ENCODE measurements around the gene MAST3.
A peak's percentile ranks its signal among the peaks of the same experiment; 100 is the strongest.

MAST3 gene

GRCh38 chr19:18147396-18147795 is 49.8 kb downstream of the MAST3 start:
- H3K4me3 ChIP-seq (ENCODE audit: insufficient read length, low read depth): no peak overlapping the region
- TF ChIP-seq ZNF274 (IDR thresholded peaks at IDR 0.05; ENCODE audit: low read depth, low read length) (no peak), SUZ12 (IDR thresholded peaks at IDR 0.05; ENCODE audit: extremely low read depth, insufficient read depth, insufficient read length) (no peak), YY1 (IDR thresholded peaks at IDR 0.05; ENCODE audit: insufficient read depth, insufficient read length) (no peak)
- no peak for DNase-seq (ENCODE audit: low read depth, low spot score)
- peaks cover 12% of the 10 kb centered on the region for H3K4me1 ChIP-seq (ENCODE audit: insufficient read depth, insufficient read length)
- H3K9me3 ChIP-seq (ENCODE audit: insufficient read depth, low read length): no peaks in the 10 kb centered on the region
- no peaks in the 10 kb centered on the region for H3K27me3 ChIP-seq (ENCODE audit: insufficient read depth, insufficient read length)
- peaks cover 49% of the 10 kb centered on the region for H3K36me3 ChIP-seq (ENCODE audit: insufficient read depth, insufficient read length, low read length)
- no peak overlapping the region for H3K9ac ChIP-seq (ENCODE audit: insufficient read length, low read depth)

- Histone ChIP-seq H3K27me3 (ENCODE audit: insufficient read depth, insufficient read length) (no peaks in the 10 kb centered on the region), H3K36me3 (ENCODE audit: insufficient read depth, insufficient read length, low read length) (peaks cover 36% of the 10 kb centered on the region), H3K4me1 (ENCODE audit: insufficient read depth, insufficient read length) (peaks cover 16% of the 10 kb centered on the region), H3K9ac (ENCODE audit: insufficient read length, low read depth) (no peak overlapping the region), H3K4me3 (ENCODE audit: insufficient read length, low read depth) (no peak overlapping the region), H3K9me3 (ENCODE audit: insufficient read depth, low read length) (no peaks in the 10 kb centered on the region)
- no peak for DNase-seq (ENCODE audit: low read depth, low spot score)
- TF ChIP-seq SUZ12 (IDR thresholded peaks at IDR 0.05; ENCODE audit: extremely low read depth, insufficient read depth, insufficient read length): no peak
- no peak for TF ChIP-seq ZNF274 (IDR thresholded peaks at IDR 0.05; ENCODE audit: low read depth, low read length)
- no peak for TF ChIP-seq YY1 (IDR thresholded peaks at IDR 0.05; ENCODE audit: insufficient read depth, insufficient read length)
Measured at GRCh38 chr19:18149596-18149975, 52.0 kb downstream of the MAST3 start.

- no peak for DNase-seq (ENCODE audit: low read depth, low spot score)
- no peaks in the 10 kb centered on the region for H3K27me3 ChIP-seq (ENCODE audit: insufficient read depth, insufficient read length)
- TF ChIP-seq YY1 (IDR thresholded peaks at IDR 0.05; ENCODE audit: insufficient read depth, insufficient read length) (no peak), ZNF274 (IDR thresholded peaks at IDR 0.05; ENCODE audit: low read depth, low read length) (no peak), SUZ12 (IDR thresholded peaks at IDR 0.05; ENCODE audit: extremely low read depth, insufficient read depth, insufficient read length) (no peak)
- no peaks in the 10 kb centered on the region for H3K9me3 ChIP-seq (ENCODE audit: insufficient read depth, low read length)
- peak overlapping the region; percentile 79 for H3K9ac ChIP-seq (ENCODE audit: insufficient read length, low read depth)
- H3K4me3 ChIP-seq (ENCODE audit: insufficient read length, low read depth): no peak overlapping the region
- H3K36me3 ChIP-seq (ENCODE audit: insufficient read depth, insufficient read length, low read length): peaks cover 30% of the 10 kb centered on the region
- peaks cover 17% of the 10 kb centered on the region for H3K4me1 ChIP-seq (ENCODE audit: insufficient read depth, insufficient read length)
Measured at GRCh38 chr19:18150776-18151624, 53.4 kb downstream of the MAST3 start.

GRCh38 chr19:18152442-18152816 is 54.9 kb downstream of the MAST3 start:
- Histone ChIP-seq H3K9me3 (ENCODE audit: insufficient read depth, low read length) (no peaks in the 10 kb centered on the region), H3K9ac (ENCODE audit: insufficient read length, low read depth) (peak overlapping the region; percentile 93), H3K27me3 (ENCODE audit: insufficient read depth, insufficient read length) (no peaks in the 10 kb centered on the region), H3K36me3 (ENCODE audit: insufficient read depth, insufficient read length, low read length) (peaks cover 30% of the 10 kb centered on the region), H3K4me3 (ENCODE audit: insufficient read length, low read depth) (peak overlapping the region; percentile 87), H3K4me1 (ENCODE audit: insufficient read depth, insufficient read length) (peaks cover 30% of the 10 kb centered on the region)
- TF ChIP-seq SUZ12 (IDR thresholded peaks at IDR 0.05; ENCODE audit: extremely low read depth, insufficient read depth, insufficient read length): no peak
- TF ChIP-seq YY1 (IDR thresholded peaks at IDR 0.05; ENCODE audit: insufficient read depth, insufficient read length): no peak
- TF ChIP-seq ZNF274 (IDR thresholded peaks at IDR 0.05; ENCODE audit: low read depth, low read length): no peak
- peak; percentile 99 for DNase-seq (ENCODE audit: low read depth, low spot score)

GRCh38 chr19:18152817-18153555 is 55.4 kb downstream of the MAST3 start, which contains the start of gene PIK3R2:
PIK3R2 (plus strand) TSS chr19:18153163; CDS start chr19:18155880, 2,717 bp downstream.
- peaks cover 31% of the 10 kb centered on the region for H3K4me1 ChIP-seq (ENCODE audit: insufficient read depth, insufficient read length)
- no peaks in the 10 kb centered on the region for H3K9me3 ChIP-seq (ENCODE audit: insufficient read depth, low read length)
- H3K36me3 ChIP-seq (ENCODE audit: insufficient read depth, insufficient read length, low read length): peaks cover 28% of the 10 kb centered on the region
- no peak for TF ChIP-seq SUZ12 (IDR thresholded peaks at IDR 0.05; ENCODE audit: extremely low read depth, insufficient read depth, insufficient read length)
- no peak for TF ChIP-seq YY1 (IDR thresholded peaks at IDR 0.05; ENCODE audit: insufficient read depth, insufficient read length)
- no peak for TF ChIP-seq ZNF274 (IDR thresholded peaks at IDR 0.05; ENCODE audit: low read depth, low read length)
- no peaks in the 10 kb centered on the region for H3K27me3 ChIP-seq (ENCODE audit: insufficient read depth, insufficient read length)
- peak within 1 kb of the TSS; percentile 87 for H3K4me3 ChIP-seq (ENCODE audit: insufficient read length, low read depth)
- peak; percentile 98 for DNase-seq (ENCODE audit: low read depth, low spot score)
- H3K9ac ChIP-seq (ENCODE audit: insufficient read length, low read depth): peak within 1 kb of the TSS; percentile 93

- no peak for DNase-seq (ENCODE audit: low read depth, low spot score)
Measured at GRCh38 chr19:18153556-18154134, 56.1 kb downstream of the MAST3 start.

More at GRCh38 chr19:18153556-18154134, 56.1 kb downstream of the MAST3 start:
- no peaks in the 10 kb centered on the region for H3K27me3 ChIP-seq (ENCODE audit: insufficient read depth, insufficient read length)
- peaks cover 32% of the 10 kb centered on the region for H3K36me3 ChIP-seq (ENCODE audit: insufficient read depth, insufficient read length, low read length)
- peak overlapping the region; percentile 87 for H3K4me3 ChIP-seq (ENCODE audit: insufficient read length, low read depth)
- peak overlapping the region; percentile 89 for H3K9ac ChIP-seq (ENCODE audit: insufficient read length, low read depth)
- H3K4me1 ChIP-seq (ENCODE audit: insufficient read depth, insufficient read length): peaks cover 33% of the 10 kb centered on the region
- no peak for TF ChIP-seq SUZ12 (IDR thresholded peaks at IDR 0.05; ENCODE audit: extremely low read depth, insufficient read depth, insufficient read length)
- TF ChIP-seq ZNF274 (IDR thresholded peaks at IDR 0.05; ENCODE audit: low read depth, low read length): no peak
- no peak for TF ChIP-seq YY1 (IDR thresholded peaks at IDR 0.05; ENCODE audit: insufficient read depth, insufficient read length)
- H3K9me3 ChIP-seq (ENCODE audit: insufficient read depth, low read length): no peaks in the 10 kb centered on the region
